Bronchial epithelial cell (primary cell): ENCODE results near the gene PLXNA4. TPM values are rescaled to one million over a fixed set of nuclear protein-coding genes. Genes with fewer than 3 reads are reported as not detected.
A peak's percentile ranks its signal among the peaks of the same experiment; 100 is the strongest.

Experiments used
- DNase-seq: peaks from one replicate; pipeline ENCODE4 v3.0.0-alpha.2; 2010; ENCODE audit warnings: low read depth
- FAIRE-seq: peaks from 2 replicates; lab custom pipeline; 2011; peaks lifted over from hg19 to GRCh38; lab: Jason Lieb, UNC
- H3K27me3 ChIP-seq: 2 replicates; pipeline ENCODE4 v1.5.1; 2011; ENCODE audit warnings: low read length; ENCODE audit not compliant: control insufficient read depth, insufficient read depth
- H3K36me3 ChIP-seq: 2 replicates; pipeline ENCODE4 v1.5.1; 2011; ENCODE audit warnings: low read length; ENCODE audit not compliant: control insufficient read depth, insufficient read depth
- H3K4me3 ChIP-seq: 2 replicates; pipeline ENCODE4 v1.5.1; 2011; ENCODE audit warnings: mild to moderate bottlenecking, low read depth, low read length, control low read depth
- CTCF ChIP-seq: IDR thresholded peaks from 2 replicates; pipeline ENCODE4 v1.5.1; 2011; ENCODE audit warnings: mild to moderate bottlenecking, moderate library complexity, low read length, control low read depth, inconsistent platforms; ENCODE audit not compliant: insufficient read depth, severe bottlenecking
- total RNA-seq: library from RNA; depleted of rRNA; stranded (reverse); fragments of >200 nt; gene quantifications from 2 replicates; pipeline ENCODE4 v1.2.1, GENCODE V29; 2014

PLXNA4 gene
- total RNA-seq, 1 donor from 2014 or later: under 0.01 TPM

DNA sequence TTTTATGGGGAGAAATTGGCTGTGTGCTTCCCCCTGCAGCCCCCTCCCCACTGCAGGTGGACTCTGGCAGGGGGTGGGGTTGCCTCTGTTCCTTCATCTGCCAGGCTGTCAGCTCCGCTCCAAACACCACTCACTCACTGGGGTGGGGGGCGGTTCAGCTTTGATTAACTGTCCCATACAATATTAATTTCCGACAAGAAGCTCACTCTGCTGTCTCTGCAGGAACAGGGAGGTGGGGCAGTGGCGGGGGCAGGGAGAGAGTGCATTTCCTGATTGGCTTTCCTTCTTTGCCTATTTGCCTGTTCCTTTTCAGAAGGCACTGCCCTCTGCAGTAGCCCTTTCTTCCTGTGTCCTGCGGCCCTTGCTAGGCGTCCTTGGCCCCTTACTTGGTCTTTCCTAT is 500.8 kb downstream of the PLXNA4 start:
- no peak for TF ChIP-seq CTCF
- H3K36me3 ChIP-seq: no peaks in the 10 kb centered on the region

GRCh38 chr7:132073920-132074589 is 502.2 kb downstream of the PLXNA4 start:
- TF ChIP-seq CTCF: no peak
- peaks cover 5% of the 10 kb centered on the region for H3K27me3 ChIP-seq
- no peak overlapping the region for H3K4me3 ChIP-seq
- DNase-seq (no peak), FAIRE-seq (peak; percentile 97)
- H3K36me3 ChIP-seq: no peaks in the 10 kb centered on the region

More for the DNA sequence above, 500.8 kb downstream of the PLXNA4 start:
- H3K27me3 ChIP-seq: peaks cover 5% of the 10 kb centered on the region
- DNase-seq (no peak), FAIRE-seq (no peak)
- H3K4me3 ChIP-seq: no peak overlapping the region
